ENCODE data around the gene AMBRA1.
"Not testable (repeated sequence)": the region's sequence is repeated elsewhere in the genome, so short reads cannot be mapped to it uniquely, and the experiment has no call there.

Gene AMBRA1

GRCh38 chr11:46611526-46612304, 17.9 kb upstream of the AMBRA1 start:
- DNase-seq, result no peak

GRCh38 chr11:46609386-46609785, 15.6 kb upstream of the AMBRA1 start:
- no peak for DNase-seq

- DNase-seq, result no peak
Measured at GRCh38 chr11:46607516-46607915, 13.7 kb upstream of the AMBRA1 start.

GRCh38 chr11:46604796-46605195, 11.0 kb upstream of the AMBRA1 start:
- DNase-seq, result no peak

GRCh38 chr11:46603704-46604308, 10.0 kb upstream of the AMBRA1 start:
- DNase-seq, result no peak

GRCh38 chr11:46601129-46601528, 7.3 kb upstream of the AMBRA1 start:
- no peak for DNase-seq

- no peak for DNase-seq
Measured at GRCh38 chr11:46600194-46600960, 6.6 kb upstream of the AMBRA1 start.

GRCh38 chr11:46599340-46600193, 5.7 kb upstream of the AMBRA1 start:
- no peak for DNase-seq

GRCh38 chr11:46597609-46598219, 3.9 kb upstream of the AMBRA1 start:
- no peak for DNase-seq

- DNase-seq, result no peak
Measured at GRCh38 chr11:46597155-46597554, 3.3 kb upstream of the AMBRA1 start.

- DNase-seq, result no peak
Measured at GRCh38 chr11:46594785-46595184, 962 bp upstream of the AMBRA1 start.

GRCh38 chr11:46594374-46594700, 514 bp upstream of the AMBRA1 start:
- DNase-seq, result no peak

- no peak for DNase-seq
Measured at GRCh38 chr11:46590740-46591605, 2.9 kb downstream of the AMBRA1 start.

GRCh38 chr11:46588915-46589314, 4.9 kb downstream of the AMBRA1 start:
- DNase-seq, result no peak

- DNase-seq, result no peak
Measured at GRCh38 chr11:46588131-46588530, 5.7 kb downstream of the AMBRA1 start.

GRCh38 chr11:46583513-46583912, 10.3 kb downstream of the AMBRA1 start:
- DNase-seq, result not testable (repeated sequence)

GRCh38 chr11:46582588-46582987, 11.2 kb downstream of the AMBRA1 start:
- DNase-seq, result no peak

GRCh38 chr11:46577058-46577457, 16.8 kb downstream of the AMBRA1 start:
- DNase-seq, result no peak

GRCh38 chr11:46574656-46575055, 19.2 kb downstream of the AMBRA1 start:
- DNase-seq, result no peak

- DNase-seq, result no peak
Measured at GRCh38 chr11:46570790-46571398, 22.9 kb downstream of the AMBRA1 start.

GRCh38 chr11:46565232-46565840, 28.5 kb downstream of the AMBRA1 start:
- DNase-seq, result no peak
